GM18526 (cell line): ENCODE results near the gene ADRA2C.

Experiments used
- POLR2A ChIP-seq: IDR thresholded peaks from 3 replicates; pipeline ENCODE4 v1.6.1; 2011; ENCODE audit not compliant: insufficient read length; ENCODE audit errors: extremely low read depth

ADRA2C gene

DNA sequence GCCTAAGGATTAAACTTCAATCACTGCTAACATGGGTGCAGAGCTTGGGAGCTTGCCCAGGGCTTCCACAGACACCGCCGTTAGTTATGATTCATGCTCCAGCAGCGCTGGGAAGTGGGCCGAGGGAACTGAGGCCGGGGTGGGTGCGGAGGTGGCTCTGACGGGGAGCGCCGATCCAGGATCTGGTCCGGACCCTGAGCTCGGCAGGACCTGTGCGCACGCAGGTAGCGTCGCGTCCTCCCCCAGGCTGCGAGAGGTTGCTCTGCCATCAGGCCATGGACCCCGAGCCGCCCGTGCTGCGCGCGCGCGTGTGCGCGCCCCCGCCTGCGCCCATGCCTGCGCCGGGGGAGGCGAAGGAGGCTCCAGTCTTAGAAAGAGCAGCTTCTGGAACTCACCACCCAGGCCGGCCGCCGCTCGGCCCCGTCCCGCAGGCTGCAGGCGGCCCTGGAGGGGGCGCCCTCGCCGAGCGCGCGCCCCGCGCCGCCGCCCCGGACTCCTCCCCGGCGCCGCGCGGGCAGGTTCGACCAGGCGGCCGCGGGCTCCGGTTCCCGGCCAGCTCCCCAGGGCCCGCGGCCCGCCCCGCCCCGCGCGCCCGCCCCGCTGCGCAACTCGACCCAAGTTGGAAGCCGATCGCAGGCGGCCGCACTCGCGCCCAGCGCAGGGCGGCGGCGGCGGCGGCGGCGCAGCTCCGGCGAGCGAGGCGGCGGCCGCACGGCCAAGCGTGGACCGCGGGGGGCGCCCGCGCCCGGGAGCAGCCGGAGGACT lies 732 bp upstream of the ADRA2C start:
- TF ChIP-seq POLR2A = no peak

DNA sequence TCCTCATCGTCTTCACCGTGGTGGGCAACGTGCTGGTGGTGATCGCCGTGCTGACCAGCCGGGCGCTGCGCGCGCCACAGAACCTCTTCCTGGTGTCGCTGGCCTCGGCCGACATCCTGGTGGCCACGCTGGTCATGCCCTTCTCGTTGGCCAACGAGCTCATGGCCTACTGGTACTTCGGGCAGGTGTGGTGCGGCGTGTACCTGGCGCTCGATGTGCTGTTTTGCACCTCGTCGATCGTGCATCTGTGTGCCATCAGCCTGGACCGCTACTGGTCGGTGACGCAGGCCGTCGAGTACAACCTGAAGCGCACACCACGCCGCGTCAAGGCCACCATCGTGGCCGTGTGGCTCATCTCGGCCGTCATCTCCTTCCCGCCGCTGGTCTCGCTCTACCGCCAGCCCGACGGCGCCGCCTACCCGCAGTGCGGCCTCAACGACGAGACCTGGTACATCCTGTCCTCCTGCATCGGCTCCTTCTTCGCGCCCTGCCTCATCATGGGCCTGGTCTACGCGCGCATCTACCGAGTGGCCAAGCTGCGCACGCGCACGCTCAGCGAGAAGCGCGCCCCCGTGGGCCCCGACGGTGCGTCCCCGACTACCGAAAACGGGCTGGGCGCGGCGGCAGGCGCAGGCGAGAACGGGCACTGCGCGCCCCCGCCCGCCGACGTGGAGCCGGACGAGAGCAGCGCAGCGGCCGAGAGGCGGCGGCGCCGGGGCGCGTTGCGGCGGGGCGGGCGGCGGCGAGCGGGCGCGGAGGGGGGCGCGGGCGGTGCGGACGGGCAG lies 792 bp downstream of the ADRA2C start:
- TF ChIP-seq POLR2A = no peak

DNA sequence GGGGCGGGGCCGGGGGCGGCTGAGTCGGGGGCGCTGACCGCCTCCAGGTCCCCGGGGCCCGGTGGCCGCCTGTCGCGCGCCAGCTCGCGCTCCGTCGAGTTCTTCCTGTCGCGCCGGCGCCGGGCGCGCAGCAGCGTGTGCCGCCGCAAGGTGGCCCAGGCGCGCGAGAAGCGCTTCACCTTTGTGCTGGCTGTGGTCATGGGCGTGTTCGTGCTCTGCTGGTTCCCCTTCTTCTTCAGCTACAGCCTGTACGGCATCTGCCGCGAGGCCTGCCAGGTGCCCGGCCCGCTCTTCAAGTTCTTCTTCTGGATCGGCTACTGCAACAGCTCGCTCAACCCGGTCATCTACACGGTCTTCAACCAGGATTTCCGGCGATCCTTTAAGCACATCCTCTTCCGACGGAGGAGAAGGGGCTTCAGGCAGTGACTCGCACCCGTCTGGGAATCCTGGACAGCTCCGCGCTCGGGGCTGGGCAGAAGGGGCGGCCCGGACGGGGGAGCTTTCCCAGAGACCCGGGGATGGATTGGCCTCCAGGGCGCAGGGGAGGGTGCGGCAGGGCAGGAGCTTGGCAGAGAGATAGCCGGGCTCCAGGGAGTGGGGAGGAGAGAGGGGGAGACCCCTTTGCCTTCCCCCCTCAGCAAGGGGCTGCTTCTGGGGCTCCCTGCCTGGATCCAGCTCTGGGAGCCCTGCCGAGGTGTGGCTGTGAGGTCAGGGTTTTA lies 1.5 kb downstream of the ADRA2C start:
- no peak for TF ChIP-seq POLR2A

DNA sequence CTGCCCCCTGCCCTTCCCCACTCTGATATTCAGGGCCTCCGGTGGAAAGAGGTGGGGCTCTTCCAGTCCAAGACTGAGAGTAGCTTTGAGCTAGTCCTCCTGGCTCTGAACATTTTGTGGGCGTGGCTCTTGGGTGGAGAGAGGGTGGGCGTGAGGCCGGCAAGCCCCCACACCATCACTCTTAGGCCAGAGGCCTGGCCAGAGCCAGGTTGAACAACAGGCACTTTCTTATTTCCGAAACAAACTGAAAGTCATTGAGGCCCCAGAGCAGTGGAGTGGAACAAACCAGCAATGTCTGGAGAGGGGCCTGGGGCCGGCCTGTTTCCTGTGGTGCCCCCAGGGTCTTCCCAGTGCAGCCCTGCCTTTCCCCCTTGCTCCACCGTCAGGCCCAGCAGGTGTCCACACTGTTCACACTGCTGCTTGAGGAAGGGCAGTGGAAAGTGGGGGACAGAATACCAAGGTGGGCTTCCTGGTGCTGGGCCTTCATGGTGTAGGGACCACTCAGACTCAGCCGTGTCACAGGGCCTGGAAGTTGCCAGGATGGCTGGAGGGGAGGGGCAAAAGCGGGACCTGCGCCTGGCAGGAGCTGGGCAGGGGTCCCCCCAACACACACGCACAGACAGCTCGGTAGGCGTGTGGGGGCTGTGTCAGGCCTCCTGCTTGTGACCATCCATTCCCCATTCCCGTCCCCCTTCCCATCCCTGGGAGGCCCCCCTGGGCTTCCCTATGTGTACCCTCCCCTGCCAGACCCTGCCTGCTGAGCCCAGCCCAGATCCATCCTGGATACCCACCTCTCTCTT lies 2.9 kb downstream of the ADRA2C start:
- no peak for TF ChIP-seq POLR2A

DNA sequence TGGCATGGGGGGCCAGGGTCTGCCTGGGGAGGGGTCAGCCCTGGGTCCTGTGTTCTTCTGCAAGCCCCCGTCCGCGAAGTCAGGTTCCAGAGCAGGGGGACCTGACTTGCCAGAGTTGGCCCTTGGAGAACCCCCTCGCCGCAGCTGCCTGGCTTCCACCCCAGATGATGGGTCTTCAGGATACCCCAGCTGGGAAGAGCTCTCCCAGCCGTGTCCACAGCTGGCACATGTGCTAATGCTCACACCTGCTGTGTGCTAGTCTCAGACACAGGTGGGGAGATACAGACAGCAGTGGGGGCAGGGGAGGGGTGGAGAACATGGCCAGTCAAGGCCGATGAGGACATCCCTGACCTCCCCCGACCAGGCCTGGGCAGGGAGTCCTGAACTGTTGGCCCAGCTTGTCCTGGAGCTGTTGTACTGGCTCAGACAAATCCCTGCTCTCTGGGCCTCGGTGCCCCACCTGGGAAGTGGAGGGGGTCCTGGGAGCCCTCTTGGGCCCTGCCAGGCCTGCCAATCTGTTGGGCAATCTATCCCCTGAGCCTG lies 3.5 kb downstream of the ADRA2C start:
- TF ChIP-seq POLR2A = no peak

DNA sequence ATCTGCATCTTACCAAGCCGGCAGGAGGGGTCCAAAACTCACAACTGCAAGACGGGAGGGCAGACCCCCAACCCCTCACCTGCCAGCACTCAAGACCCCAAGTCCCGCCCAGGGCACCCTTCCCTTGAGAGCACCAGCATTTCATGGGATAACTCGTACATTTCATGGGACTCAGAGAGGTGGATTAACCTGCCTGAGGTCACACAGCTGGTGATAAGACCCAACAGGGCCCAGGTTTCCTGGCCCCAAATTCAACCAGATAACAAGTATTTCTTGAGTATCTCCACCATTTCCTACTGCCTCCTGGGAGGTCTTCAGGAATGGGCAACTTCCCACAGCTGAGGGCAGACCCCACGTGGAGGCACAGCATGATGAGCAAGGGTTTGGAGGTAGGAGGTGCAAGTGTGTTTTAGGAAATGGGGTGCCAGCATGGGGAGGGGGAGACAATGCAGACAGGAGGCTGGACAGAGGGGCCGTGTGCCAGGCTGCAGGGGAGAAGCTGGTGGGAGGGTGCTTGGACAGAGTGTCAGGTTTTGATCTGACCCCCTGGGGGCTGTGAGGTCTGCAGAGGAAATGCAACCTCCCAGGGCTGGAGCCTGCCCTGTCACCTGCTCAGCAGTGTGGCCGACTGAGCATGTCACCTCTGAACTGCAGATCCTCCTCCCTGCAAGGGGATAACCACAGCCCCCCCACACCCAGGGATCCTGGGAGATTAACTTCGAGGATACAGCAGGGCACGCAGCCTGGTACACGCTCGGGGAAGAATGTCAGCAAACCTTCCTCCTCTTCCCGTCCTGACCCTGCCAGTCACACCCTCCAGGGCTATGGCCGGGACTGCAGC lies 4.4 kb downstream of the ADRA2C start:
- TF ChIP-seq POLR2A = no peak

DNA sequence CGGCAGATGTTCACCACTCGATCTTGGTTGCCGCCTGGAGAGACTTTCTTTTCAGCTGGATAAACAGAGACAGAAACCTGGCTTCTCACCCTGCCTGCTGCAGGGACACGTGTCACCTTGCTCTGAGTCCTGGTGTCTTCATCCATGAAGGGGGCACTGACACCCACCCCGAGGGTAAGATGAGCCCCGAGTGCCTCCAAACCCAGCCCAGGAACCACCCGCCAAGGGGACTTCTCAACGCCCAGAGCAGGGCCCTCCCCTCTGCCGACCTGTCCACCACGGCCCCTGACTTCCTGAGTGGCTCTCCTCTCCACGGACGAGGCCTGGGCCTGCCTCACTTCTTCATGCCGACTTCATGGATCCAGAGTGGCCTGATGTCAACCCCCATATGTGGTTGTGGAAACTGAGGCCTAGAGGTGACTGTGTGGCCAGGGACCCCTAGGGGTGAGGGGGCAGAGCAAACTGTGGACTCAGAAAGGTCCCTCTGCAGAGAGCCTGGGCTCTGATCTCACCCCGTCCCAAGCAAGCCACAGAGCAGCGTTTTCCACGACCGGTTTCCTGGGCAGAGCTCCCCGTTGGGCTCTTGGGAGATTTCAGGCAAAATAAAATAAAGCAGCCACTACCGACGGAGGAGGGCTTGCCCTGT lies 5.1 kb downstream of the ADRA2C start:
- TF ChIP-seq POLR2A = no peak

DNA sequence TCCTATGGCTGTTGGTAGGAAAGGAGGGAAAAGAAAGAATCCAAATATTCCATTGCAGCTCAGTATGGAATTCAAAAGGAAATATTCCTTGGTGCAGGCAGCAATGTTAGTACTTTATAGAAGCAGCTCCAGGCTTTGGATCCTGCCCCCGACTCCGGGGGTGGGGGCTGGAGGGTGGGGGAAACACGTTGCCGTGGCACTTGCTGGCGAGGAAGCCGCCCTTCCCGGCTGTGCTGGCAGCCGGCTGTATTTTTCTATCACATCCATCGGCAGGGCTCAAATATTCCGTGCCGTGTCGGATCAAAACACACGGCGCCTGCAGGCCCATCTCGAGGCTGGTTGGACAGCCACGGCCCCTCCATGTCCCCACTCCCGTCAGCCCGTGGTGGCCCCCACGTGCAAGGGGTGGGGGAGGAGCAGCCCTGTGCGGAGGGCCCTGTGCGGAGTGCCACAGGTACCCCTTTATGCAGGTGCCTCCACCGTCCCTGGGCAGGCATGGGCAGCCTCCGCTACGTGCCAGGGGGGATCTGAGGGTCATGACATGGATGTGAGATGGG lies 5.8 kb downstream of the ADRA2C start:
- TF ChIP-seq POLR2A = no peak

DNA sequence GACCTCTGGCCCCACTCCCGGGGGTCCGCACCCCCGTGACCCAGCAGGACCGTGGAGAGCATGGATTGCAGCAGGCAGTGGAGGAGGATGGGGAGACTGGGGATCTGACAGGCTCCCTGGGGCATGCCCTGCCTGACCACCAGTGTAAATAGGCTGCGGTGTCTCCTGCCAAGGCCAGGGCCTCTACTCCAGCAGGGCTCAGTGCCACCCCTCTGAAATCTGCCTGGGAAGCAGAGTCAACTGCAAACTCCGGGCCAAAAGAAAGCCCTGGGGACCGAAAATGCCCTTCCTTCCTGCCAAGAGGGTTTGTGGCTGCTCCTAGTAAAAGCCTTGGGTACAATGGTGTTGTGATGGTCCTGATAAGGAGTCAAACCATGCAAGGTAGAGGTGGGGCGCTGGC lies 6.4 kb downstream of the ADRA2C start:
- no peak for TF ChIP-seq POLR2A

DNA sequence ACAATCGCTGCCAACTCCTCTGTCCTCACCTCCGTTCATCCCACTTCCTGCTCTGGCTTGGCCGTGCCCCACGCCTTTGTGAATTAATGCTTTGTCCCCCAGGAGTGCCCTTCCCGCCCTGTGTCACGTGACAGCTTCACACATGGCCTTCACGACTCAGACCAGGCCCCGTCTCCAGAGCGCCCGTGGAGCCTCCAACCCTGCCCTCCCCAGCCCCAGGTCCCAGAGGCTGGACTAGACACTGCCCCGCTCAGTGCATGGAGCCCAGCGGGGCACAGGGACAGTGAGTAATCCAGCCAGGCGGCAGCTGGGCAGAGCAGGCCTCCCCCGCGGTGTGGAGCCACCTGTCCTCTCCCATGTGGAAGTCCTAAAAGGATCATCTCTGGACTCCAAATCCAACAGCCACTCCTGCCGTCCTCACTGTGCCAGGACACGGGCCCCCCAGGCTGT lies 7.4 kb downstream of the ADRA2C start:
- no peak for TF ChIP-seq POLR2A

DNA sequence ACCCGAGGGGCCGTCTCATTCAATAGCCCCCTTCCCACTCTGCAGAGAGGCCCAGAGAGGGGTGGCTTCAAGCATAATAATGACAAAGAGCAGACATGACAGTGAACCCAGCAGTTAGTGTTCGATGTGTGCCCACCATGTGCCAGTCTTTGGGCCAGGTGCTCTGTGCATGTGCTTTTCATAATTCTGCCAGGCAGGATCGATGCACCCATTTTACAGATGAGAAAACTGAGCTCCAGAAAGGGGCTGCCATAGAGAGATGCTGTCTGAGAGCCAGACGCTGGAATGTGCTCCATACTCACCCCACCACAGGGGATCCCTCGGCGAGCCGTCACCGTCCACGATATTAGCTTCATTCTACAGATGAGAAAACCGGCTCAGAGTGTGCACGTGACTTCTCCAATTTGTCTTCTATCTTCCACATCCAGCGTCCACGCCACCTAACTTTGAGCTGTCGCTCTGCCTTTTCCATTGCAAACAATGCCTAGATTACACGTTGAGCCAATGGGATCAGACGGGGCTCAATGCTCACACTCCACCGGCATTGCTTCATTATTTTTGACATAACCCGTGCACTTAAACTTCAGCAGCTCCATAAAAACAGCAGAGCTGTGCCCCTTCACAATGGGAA lies 8.2 kb downstream of the ADRA2C start:
- TF ChIP-seq POLR2A = no peak

DNA sequence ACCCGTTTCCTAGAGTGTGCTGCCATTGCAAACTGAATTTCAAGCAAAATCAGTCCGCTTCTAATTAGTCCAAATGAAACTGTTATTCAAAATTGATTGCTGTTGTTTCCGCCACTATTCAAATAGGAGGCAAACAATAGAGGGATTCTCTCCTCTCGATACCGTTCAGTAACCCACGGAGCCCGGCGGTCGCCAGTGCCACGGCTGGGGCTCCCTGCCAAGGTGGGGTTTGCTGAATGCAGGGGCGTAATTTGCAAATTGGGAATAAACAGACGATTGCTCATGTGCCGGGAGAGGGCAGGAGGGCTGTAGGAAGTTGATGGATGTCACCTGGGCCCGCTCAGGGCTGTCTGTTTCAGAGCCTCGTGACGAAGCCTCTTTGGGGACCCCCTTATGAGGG lies 8.8 kb downstream of the ADRA2C start:
- TF ChIP-seq POLR2A = no peak

DNA sequence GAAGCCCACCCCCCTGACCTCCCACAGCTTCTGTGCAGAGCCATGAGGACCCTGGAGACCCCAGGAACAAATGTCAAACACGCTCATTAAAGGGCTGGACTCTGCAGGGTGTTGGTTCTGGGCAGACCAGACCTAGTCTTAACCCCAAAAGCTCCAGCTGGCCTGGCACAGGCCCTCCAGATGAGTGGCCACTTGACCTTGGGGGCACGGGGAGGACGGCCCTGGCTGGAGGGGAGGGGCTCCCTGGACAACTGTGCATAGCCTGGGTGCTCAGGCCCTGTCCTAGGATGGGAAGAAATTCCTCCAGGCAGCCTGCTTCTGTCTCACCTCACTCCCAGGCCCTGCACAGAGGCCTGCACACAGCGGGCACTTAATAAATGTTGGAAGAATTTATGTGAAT lies 9.4 kb downstream of the ADRA2C start:
- no peak for TF ChIP-seq POLR2A
